Measurements from ENCODE around the gene UBAP2.
A peak's percentile ranks its signal among the peaks of the same experiment; 100 is the strongest.

The UBAP2 gene

GRCh38 chr9:34016149-34016548, 32.5 kb downstream of the UBAP2 start:
- no peaks in the 10 kb centered on the region for H3K27me3 ChIP-seq (replicated peaks; ENCODE audit: control insufficient read depth, insufficient read depth, low read length)
- no peak overlapping the region for H3K4me3 ChIP-seq (ENCODE audit: low read length)
- DNase-seq (ENCODE audit: low read depth) = no peak
- peaks cover 30% of the 10 kb centered on the region for H3K36me3 ChIP-seq (ENCODE audit: control insufficient read depth, insufficient read depth, low read length, severe bottlenecking)
- no peaks in the 10 kb centered on the region for H3K4me1 ChIP-seq (ENCODE audit: control insufficient read depth, insufficient read depth, low read length)
- no peak overlapping the region for H3K9ac ChIP-seq (ENCODE audit: low read length)
- H3K9me3 ChIP-seq (ENCODE audit: control insufficient read depth, low read length) = no peaks in the 10 kb centered on the region

GRCh38 chr9:34010979-34011378, 37.7 kb downstream of the UBAP2 start:
- Histone ChIP-seq H3K9me3 (ENCODE audit: control insufficient read depth, low read length) (no peaks in the 10 kb centered on the region), H3K27me3 (replicated peaks; ENCODE audit: control insufficient read depth, insufficient read depth, low read length) (no peaks in the 10 kb centered on the region), H3K36me3 (ENCODE audit: control insufficient read depth, insufficient read depth, low read length, severe bottlenecking) (peaks cover 54% of the 10 kb centered on the region), H3K9ac (ENCODE audit: low read length) (no peak overlapping the region), H3K4me1 (ENCODE audit: control insufficient read depth, insufficient read depth, low read length) (no peaks in the 10 kb centered on the region), H3K4me3 (ENCODE audit: low read length) (no peak overlapping the region)
- DNase-seq (ENCODE audit: low read depth) = peak; percentile 26

- Histone ChIP-seq H3K9me3 (ENCODE audit: control insufficient read depth, low read length) (no peaks in the 10 kb centered on the region), H3K9ac (ENCODE audit: low read length) (no peak overlapping the region), H3K4me1 (ENCODE audit: control insufficient read depth, insufficient read depth, low read length) (no peaks in the 10 kb centered on the region), H3K4me3 (ENCODE audit: low read length) (no peak overlapping the region), H3K27me3 (replicated peaks; ENCODE audit: control insufficient read depth, insufficient read depth, low read length) (no peaks in the 10 kb centered on the region), H3K36me3 (ENCODE audit: control insufficient read depth, insufficient read depth, low read length, severe bottlenecking) (peaks cover 35% of the 10 kb centered on the region)
- no peak for DNase-seq (ENCODE audit: low read depth)
Observed at GRCh38 chr9:34001951-34002350, 46.7 kb downstream of the UBAP2 start.

GRCh38 chr9:34001298-34001697, 47.4 kb downstream of the UBAP2 start:
- Histone ChIP-seq H3K4me3 (ENCODE audit: low read length) (no peak overlapping the region), H3K9ac (ENCODE audit: low read length) (no peak overlapping the region), H3K9me3 (ENCODE audit: control insufficient read depth, low read length) (no peaks in the 10 kb centered on the region), H3K27me3 (replicated peaks; ENCODE audit: control insufficient read depth, insufficient read depth, low read length) (no peaks in the 10 kb centered on the region), H3K36me3 (ENCODE audit: control insufficient read depth, insufficient read depth, low read length, severe bottlenecking) (peaks cover 35% of the 10 kb centered on the region), H3K4me1 (ENCODE audit: control insufficient read depth, insufficient read depth, low read length) (no peaks in the 10 kb centered on the region)
- DNase-seq (ENCODE audit: low read depth) = no peak

GRCh38 chr9:33995449-33995848, 53.2 kb downstream of the UBAP2 start:
- Histone ChIP-seq H3K4me1 (ENCODE audit: control insufficient read depth, insufficient read depth, low read length) (no peaks in the 10 kb centered on the region), H3K9ac (ENCODE audit: low read length) (no peak overlapping the region), H3K27me3 (replicated peaks; ENCODE audit: control insufficient read depth, insufficient read depth, low read length) (no peaks in the 10 kb centered on the region), H3K9me3 (ENCODE audit: control insufficient read depth, low read length) (no peaks in the 10 kb centered on the region), H3K4me3 (ENCODE audit: low read length) (no peak overlapping the region), H3K36me3 (ENCODE audit: control insufficient read depth, insufficient read depth, low read length, severe bottlenecking) (peaks cover 39% of the 10 kb centered on the region)
- no peak for DNase-seq (ENCODE audit: low read depth)

- Histone ChIP-seq H3K9ac (ENCODE audit: low read length) (no peak overlapping the region), H3K4me1 (ENCODE audit: control insufficient read depth, insufficient read depth, low read length) (no peaks in the 10 kb centered on the region), H3K4me3 (ENCODE audit: low read length) (no peak overlapping the region), H3K36me3 (ENCODE audit: control insufficient read depth, insufficient read depth, low read length, severe bottlenecking) (peaks cover 38% of the 10 kb centered on the region), H3K9me3 (ENCODE audit: control insufficient read depth, low read length) (no peaks in the 10 kb centered on the region), H3K27me3 (replicated peaks; ENCODE audit: control insufficient read depth, insufficient read depth, low read length) (no peaks in the 10 kb centered on the region)
- DNase-seq (ENCODE audit: low read depth) = no peak
Observed at GRCh38 chr9:33993104-33993503, 55.6 kb downstream of the UBAP2 start.

- Histone ChIP-seq H3K4me1 (ENCODE audit: control insufficient read depth, insufficient read depth, low read length) (no peaks in the 10 kb centered on the region), H3K36me3 (ENCODE audit: control insufficient read depth, insufficient read depth, low read length, severe bottlenecking) (peaks cover 33% of the 10 kb centered on the region), H3K27me3 (replicated peaks; ENCODE audit: control insufficient read depth, insufficient read depth, low read length) (no peaks in the 10 kb centered on the region), H3K9ac (ENCODE audit: low read length) (no peak overlapping the region), H3K4me3 (ENCODE audit: low read length) (no peak overlapping the region), H3K9me3 (ENCODE audit: control insufficient read depth, low read length) (no peaks in the 10 kb centered on the region)
- DNase-seq (ENCODE audit: low read depth) = no peak
Observed at GRCh38 chr9:33992632-33993031, 56.1 kb downstream of the UBAP2 start.

- DNase-seq (ENCODE audit: low read depth) = no peak
- Histone ChIP-seq H3K36me3 (ENCODE audit: control insufficient read depth, insufficient read depth, low read length, severe bottlenecking) (peaks cover 47% of the 10 kb centered on the region), H3K4me1 (ENCODE audit: control insufficient read depth, insufficient read depth, low read length) (no peaks in the 10 kb centered on the region), H3K9me3 (ENCODE audit: control insufficient read depth, low read length) (no peaks in the 10 kb centered on the region), H3K4me3 (ENCODE audit: low read length) (no peak overlapping the region), H3K27me3 (replicated peaks; ENCODE audit: control insufficient read depth, insufficient read depth, low read length) (no peaks in the 10 kb centered on the region), H3K9ac (ENCODE audit: low read length) (no peak overlapping the region)
Observed at GRCh38 chr9:33988219-33988890, 60.3 kb downstream of the UBAP2 start.

GRCh38 chr9:33976414-33976813, 72.3 kb downstream of the UBAP2 start:
- DNase-seq (ENCODE audit: low read depth) = no peak
- Histone ChIP-seq H3K9ac (ENCODE audit: low read length) (no peak overlapping the region), H3K4me1 (ENCODE audit: control insufficient read depth, insufficient read depth, low read length) (no peaks in the 10 kb centered on the region), H3K36me3 (ENCODE audit: control insufficient read depth, insufficient read depth, low read length, severe bottlenecking) (peaks cover 29% of the 10 kb centered on the region), H3K9me3 (ENCODE audit: control insufficient read depth, low read length) (no peaks in the 10 kb centered on the region), H3K4me3 (ENCODE audit: low read length) (no peak overlapping the region), H3K27me3 (replicated peaks; ENCODE audit: control insufficient read depth, insufficient read depth, low read length) (no peaks in the 10 kb centered on the region)

- no peaks in the 10 kb centered on the region for H3K27me3 ChIP-seq (replicated peaks; ENCODE audit: control insufficient read depth, insufficient read depth, low read length)
- H3K4me3 ChIP-seq (ENCODE audit: low read length) = no peak overlapping the region
- no peaks in the 10 kb centered on the region for H3K9me3 ChIP-seq (ENCODE audit: control insufficient read depth, low read length)
- DNase-seq (ENCODE audit: low read depth) = no peak
- H3K9ac ChIP-seq (ENCODE audit: low read length) = no peak overlapping the region
- H3K36me3 ChIP-seq (ENCODE audit: control insufficient read depth, insufficient read depth, low read length, severe bottlenecking) = peaks cover 53% of the 10 kb centered on the region
- H3K4me1 ChIP-seq (ENCODE audit: control insufficient read depth, insufficient read depth, low read length) = no peaks in the 10 kb centered on the region
Observed at GRCh38 chr9:33972698-33973097, 76.0 kb downstream of the UBAP2 start.

- peaks cover 36% of the 10 kb centered on the region for H3K36me3 ChIP-seq (ENCODE audit: control insufficient read depth, insufficient read depth, low read length, severe bottlenecking)
- no peaks in the 10 kb centered on the region for H3K27me3 ChIP-seq (replicated peaks; ENCODE audit: control insufficient read depth, insufficient read depth, low read length)
- H3K4me3 ChIP-seq (ENCODE audit: low read length) = no peak overlapping the region
- no peak overlapping the region for H3K9ac ChIP-seq (ENCODE audit: low read length)
- H3K4me1 ChIP-seq (ENCODE audit: control insufficient read depth, insufficient read depth, low read length) = no peaks in the 10 kb centered on the region
- no peak for DNase-seq (ENCODE audit: low read depth)
- no peaks in the 10 kb centered on the region for H3K9me3 ChIP-seq (ENCODE audit: control insufficient read depth, low read length)
Observed at GRCh38 chr9:33964086-33964768, 84.5 kb downstream of the UBAP2 start.
